ENCODE results near the gene SETD3. TPM values are rescaled to one million over a fixed set of nuclear protein-coding genes. Genes with fewer than 3 reads are reported as not detected.

SETD3 gene
- total and polyA plus RNA-seq, 2 experiments from 2014 or later, result 60.1 to 67.5 TPM

GRCh38 chr14:99363051-99363450 is 117.6 kb downstream of the SETD3 start:
- Histone ChIP-seq H3K9me3 (ENCODE audit: low read depth) (no peaks in the 10 kb centered on the region), H3K4me3 (no peak overlapping the region), H3K27ac (no peak overlapping the region), H3K4me1 (ENCODE audit: low read depth) (no peaks in the 10 kb centered on the region), H3K36me3 (no peaks in the 10 kb centered on the region), H3K27me3 (no peaks in the 10 kb centered on the region)
- no peak for TF ChIP-seq CTCF (IDR thresholded peaks at IDR 0.05; ENCODE audit: low read depth, low read length)
- DNase-seq (ENCODE audit: low read depth in 1 of 2, low spot score in 1 of 2), result no peak

GRCh38 chr14:99361596-99362215 is 119.0 kb downstream of the SETD3 start:
- H3K4me3 ChIP-seq, result no peak overlapping the region
- no peak for DNase-seq (ENCODE audit: low read depth in 1 of 2, low spot score in 1 of 2)
- no peaks in the 10 kb centered on the region for H3K9me3 ChIP-seq (ENCODE audit: low read depth)
- no peak overlapping the region for H3K27ac ChIP-seq
- no peak for TF ChIP-seq CTCF (IDR thresholded peaks at IDR 0.05; ENCODE audit: low read depth, low read length)
- H3K27me3 ChIP-seq, result no peaks in the 10 kb centered on the region
- H3K4me1 ChIP-seq (ENCODE audit: low read depth), result no peaks in the 10 kb centered on the region
- no peaks in the 10 kb centered on the region for H3K36me3 ChIP-seq

GRCh38 chr14:99360774-99361595 is 119.7 kb downstream of the SETD3 start:
- Histone ChIP-seq H3K27ac (no peak overlapping the region), H3K27me3 (no peaks in the 10 kb centered on the region), H3K36me3 (no peaks in the 10 kb centered on the region), H3K9me3 (ENCODE audit: low read depth) (no peaks in the 10 kb centered on the region), H3K4me3 (no peak overlapping the region), H3K4me1 (ENCODE audit: low read depth) (no peaks in the 10 kb centered on the region)
- no peak for TF ChIP-seq CTCF (IDR thresholded peaks at IDR 0.05; ENCODE audit: low read depth, low read length)
- DNase-seq (ENCODE audit: low read depth in 1 of 2, low spot score in 1 of 2), result no peak

- no peaks in the 10 kb centered on the region for H3K27me3 ChIP-seq
- H3K9me3 ChIP-seq (ENCODE audit: low read depth), result no peaks in the 10 kb centered on the region
- DNase-seq (ENCODE audit: low read depth in 1 of 2, low spot score in 1 of 2), result no peak
- H3K27ac ChIP-seq, result no peak overlapping the region
- TF ChIP-seq CTCF (IDR thresholded peaks at IDR 0.05; ENCODE audit: low read depth, low read length), result no peak
- no peaks in the 10 kb centered on the region for H3K36me3 ChIP-seq
- no peak overlapping the region for H3K4me3 ChIP-seq
- H3K4me1 ChIP-seq (ENCODE audit: low read depth), result no peaks in the 10 kb centered on the region
Measured at GRCh38 chr14:99359906-99360305, 120.8 kb downstream of the SETD3 start.

GRCh38 chr14:99357916-99358390 is 122.7 kb downstream of the SETD3 start:
- Histone ChIP-seq H3K9me3 (ENCODE audit: low read depth) (no peaks in the 10 kb centered on the region), H3K27ac (no peak overlapping the region)
- no peak for TF ChIP-seq CTCF (IDR thresholded peaks at IDR 0.05; ENCODE audit: low read depth, low read length)

More at GRCh38 chr14:99357916-99358390, 122.7 kb downstream of the SETD3 start:
- Histone ChIP-seq H3K4me1 (ENCODE audit: low read depth) (no peaks in the 10 kb centered on the region), H3K36me3 (no peaks in the 10 kb centered on the region), H3K27me3 (no peaks in the 10 kb centered on the region), H3K4me3 (no peak overlapping the region)
- no peak for DNase-seq (ENCODE audit: low read depth in 1 of 2, low spot score in 1 of 2)

Data from cardiac muscle cell (in vitro differentiated cells and primary cell).